Hematopoietic multipotent progenitor cell treated with erythropoietin and hydrocortisone succinate and interleukin-3 and kit ligand, for 4 days (in vitro differentiated cells): ENCODE data around the gene EPB41.
"Not testable (repeated sequence)": the region's sequence is repeated elsewhere in the genome, so short reads cannot be mapped to it uniquely, and the experiment has no call there.

Experiments
- DNase-seq: peaks from one replicate; pipeline ENCODE4 v3.0.0-alpha.2; 2015

EPB41 gene

DNA sequence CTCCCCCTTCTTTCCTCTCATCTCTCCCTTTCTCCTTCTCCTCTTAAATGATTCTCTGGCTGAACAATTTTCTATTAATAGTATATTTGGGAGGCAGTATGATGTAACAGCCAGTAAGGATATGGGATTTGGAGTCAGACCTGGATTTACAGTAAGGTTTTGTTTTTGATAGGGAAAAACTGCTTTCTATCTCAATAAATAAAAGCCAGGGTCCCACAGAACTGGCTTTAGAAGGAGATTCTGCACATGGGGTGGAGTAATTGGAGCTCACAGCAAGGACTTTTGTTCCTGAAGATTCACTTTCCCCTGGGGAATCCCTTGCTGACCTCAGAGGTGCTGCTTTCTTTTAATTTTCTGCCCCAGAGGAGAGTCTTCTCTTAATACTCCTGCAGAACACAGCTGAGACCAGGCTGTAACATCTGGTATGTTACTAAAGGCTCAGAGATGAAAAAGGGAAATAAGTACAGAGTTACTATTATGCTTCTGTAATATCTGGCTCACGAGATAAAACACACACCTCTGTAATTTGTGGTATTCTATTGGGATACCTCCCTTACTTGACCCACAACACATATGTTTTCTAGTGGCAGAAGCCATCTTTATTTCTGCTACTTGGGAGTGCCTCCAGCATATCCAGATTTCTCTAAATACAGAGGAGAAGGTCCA lies 13.4 kb downstream of the EPB41 start:
- DNase-seq, result peak; percentile 83

DNA sequence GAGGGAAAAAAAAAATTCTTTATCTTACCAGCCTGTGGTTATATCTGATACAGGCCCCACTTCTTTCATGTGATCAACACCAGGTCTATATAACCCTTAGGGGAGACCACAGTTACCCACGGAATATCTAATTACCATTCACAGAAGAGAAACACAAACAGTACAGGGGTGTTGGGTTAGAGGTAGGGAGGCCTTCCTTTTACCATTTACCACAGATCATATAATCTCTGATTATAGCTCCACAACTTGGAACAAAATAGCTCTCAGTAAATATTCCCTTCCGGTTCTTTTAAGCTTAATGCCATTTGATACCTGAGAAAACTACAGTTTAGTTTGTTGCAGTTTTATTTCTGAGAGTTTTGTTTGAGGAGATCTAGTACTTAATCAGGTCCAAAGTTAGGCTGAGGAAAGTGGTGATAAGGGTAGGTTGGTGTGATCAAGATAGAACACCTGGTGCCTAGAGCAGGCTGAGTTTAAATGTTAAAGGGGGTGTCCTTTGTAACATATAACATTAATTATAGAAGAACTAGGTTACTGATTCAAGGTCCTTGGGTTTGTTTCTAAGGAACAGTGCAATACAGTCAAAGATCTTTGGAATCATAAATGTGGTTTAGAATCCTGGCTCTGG lies 14.1 kb downstream of the EPB41 start:
- DNase-seq, result peak; percentile 39

DNA sequence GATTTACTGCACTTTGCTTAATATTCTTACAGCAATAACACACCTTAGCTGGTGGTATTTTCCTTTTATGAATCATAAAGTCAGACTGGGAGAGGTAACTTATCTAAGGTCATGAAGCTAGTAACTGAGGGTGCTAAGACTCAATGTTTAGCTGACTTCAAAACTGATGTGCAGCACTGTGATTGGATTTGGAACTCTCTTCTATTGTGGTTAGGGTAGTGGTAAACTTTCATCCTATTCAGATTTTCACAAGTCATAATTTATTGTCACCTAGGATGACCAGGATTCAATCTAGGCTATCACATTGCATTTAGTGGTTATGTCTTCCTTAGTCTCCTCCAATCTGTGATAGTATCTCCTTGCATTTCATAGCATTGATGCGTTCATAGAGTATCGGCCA lies 18.9 kb downstream of the EPB41 start:
- no peak for DNase-seq

DNA sequence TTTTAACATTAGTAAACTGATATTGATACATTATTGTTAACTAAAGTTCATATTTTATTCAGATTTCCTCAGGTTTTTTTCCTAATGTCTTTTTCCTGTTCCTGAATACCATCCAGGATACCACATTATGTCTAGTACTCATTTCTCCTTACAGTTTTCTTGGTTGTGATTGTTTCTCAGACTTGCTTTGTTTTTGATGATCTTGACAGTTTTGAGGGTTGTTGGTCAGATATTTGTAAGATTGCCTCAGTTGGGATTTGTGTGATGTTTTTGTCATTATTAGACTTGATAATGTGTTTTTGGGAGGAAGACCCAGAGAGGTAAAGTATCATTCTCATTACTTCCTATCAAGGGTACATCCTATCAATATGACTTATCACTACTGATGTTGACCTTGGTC lies 19.5 kb downstream of the EPB41 start:
- DNase-seq, result no peak

DNA sequence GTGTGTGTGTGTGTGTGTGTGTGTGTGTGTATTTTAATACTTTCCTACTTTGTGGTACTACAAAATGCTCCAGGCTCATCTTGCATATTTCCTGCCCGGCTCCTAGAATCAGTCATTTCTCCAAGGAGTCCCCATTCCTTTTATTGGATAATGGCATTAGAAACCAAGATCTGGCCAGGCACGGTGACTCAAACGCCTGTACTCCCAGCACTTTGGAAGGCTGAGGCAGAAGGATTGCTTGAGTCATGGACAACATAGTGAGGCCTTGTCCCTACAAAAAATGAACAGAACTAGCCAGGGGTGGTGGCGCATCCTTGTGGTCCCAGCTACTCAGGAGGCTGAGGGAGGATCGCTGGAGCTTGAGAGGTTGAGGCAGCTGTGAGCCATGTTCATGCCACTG lies 20.3 kb downstream of the EPB41 start:
- no peak for DNase-seq

- DNase-seq, result no peak
Measured at GRCh38 chr1:28935293-28935692, 20.9 kb downstream of the EPB41 start.

GRCh38 chr1:28936094-28936493 lies 21.7 kb downstream of the EPB41 start:
- DNase-seq, result peak; percentile 48

DNA sequence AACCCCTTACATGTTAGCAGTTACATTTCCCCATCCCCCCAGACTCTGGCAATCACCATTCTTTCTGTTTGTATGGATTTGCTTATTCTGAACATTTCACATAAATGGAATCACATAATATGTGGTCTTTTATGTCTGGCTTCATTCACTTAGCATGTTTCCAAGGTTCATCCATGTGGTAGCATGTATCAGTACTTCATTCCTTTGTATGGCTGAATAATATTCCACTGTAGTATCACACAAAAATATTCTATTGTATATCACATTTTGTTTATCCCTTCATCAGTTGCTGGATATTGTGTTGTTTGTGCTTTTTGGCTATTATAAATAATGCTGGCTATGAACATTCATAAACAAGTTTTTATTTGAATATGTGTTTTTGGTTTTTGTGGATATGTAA lies 22.2 kb downstream of the EPB41 start:
- no peak for DNase-seq

GRCh38 chr1:28943581-28943980 lies 29.2 kb downstream of the EPB41 start:
- DNase-seq, result not testable (repeated sequence)

GRCh38 chr1:28950006-28950405 lies 35.6 kb downstream of the EPB41 start:
- DNase-seq, result no peak

DNA sequence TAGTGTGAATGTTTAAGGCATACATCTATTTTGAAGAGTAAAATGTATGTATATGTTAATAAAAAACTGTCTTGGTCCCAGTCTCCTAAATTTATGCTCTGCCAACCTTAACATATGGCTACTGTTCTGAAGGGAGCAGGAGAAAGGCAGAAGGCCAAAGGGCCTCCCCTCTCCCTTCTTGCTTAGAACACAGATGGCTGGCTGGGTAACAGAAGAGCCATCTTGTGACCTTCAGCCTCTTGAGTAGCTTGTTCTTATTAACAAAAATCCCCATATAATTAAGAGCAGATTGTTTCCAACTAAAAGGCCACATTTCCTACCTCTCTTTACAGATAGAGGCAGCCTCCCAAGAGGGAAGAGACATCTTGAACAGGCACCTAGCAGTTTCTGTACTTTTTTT lies 36.1 kb downstream of the EPB41 start:
- no peak for DNase-seq

DNA sequence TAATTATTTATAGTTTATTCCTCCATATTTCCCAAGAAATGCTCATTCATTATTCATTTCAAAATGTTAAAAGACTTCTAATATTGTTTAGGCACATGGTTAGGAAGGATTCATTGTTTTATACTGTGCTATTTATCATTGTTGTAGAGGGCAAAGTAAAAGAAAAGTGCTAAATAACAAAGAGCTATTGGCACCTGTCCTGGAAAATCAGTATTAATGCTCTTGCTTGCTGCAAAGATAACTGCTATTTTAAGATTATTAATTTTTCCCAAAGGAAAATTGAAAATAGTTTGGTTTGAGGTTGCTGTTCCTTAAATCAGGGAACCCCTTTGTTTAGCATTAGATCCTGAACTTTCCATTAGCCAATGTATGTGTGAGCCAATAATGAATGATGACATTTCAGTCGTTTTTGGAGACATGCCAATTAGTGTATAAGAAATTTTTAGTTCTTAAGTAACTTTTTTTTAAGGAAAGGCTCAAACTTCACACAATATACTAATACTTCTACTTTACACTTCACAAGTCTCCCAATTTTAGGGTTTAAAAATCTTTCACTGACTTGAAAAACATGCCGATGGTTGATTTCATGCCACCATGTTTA lies 39.9 kb downstream of the EPB41 start:
- no peak for DNase-seq

GRCh38 chr1:28956038-28956464 lies 41.7 kb downstream of the EPB41 start:
- no peak for DNase-seq

- not testable (repeated sequence) for DNase-seq
Measured at GRCh38 chr1:28962114-28962831, 47.9 kb downstream of the EPB41 start.

- no peak for DNase-seq
Measured at GRCh38 chr1:28965271-28965870, 51.0 kb downstream of the EPB41 start.

DNA sequence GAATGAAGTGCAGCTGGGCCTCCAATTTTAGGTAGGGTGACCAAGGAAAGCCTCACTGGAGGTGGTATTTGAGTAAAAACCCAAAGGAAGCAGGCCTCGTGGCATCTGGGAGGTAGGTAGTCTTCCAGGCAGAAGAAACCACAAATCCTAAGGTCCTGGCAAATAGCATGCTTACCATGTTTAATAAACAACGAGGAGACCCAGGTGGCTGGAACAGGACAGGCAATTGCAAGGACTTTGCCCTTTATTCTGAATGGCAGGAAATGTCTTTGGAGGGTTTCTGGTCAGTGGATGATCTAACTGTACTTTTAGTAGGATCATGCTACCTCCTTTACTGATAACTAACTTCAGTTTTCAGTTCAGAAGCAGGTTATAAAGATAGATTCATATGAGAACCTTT lies 52.2 kb downstream of the EPB41 start:
- no peak for DNase-seq

DNA sequence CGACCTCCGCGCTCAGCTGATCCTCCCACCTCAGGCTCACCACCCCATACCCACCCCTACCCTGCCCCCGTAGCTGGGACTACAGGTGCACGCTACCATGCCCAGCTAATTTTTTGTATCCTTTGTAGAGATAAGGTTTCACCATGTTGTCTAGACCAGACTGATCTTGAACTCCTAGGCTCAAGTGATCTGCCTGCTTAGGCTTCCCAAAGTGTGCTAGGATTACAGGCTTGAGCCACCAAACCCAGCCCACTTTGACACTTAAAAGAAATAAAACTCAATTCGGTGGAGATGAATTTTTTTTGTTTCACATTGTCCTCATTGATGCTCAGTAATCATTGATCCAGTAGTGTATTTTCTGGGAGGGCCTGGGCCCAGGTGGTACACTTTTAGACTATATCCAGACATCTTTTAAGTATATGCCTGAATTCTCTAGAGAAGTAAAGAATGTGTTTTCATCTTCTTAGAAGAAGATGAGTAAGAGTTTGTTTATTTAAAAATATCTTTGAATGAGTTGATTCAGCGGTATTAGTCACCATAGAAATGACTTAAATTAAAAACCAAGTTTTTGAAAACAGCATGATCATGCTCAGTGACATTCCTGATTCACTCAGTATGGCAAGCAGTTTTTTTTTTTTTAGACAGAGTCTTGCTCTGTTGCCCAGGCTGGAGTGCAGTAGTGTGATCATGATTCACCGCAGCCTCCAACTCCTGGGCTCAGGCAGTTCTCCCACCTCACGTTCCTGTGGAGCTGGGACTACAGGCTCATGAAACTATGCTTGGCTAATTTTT lies 57.8 kb downstream of the EPB41 start:
- no peak for DNase-seq

DNA sequence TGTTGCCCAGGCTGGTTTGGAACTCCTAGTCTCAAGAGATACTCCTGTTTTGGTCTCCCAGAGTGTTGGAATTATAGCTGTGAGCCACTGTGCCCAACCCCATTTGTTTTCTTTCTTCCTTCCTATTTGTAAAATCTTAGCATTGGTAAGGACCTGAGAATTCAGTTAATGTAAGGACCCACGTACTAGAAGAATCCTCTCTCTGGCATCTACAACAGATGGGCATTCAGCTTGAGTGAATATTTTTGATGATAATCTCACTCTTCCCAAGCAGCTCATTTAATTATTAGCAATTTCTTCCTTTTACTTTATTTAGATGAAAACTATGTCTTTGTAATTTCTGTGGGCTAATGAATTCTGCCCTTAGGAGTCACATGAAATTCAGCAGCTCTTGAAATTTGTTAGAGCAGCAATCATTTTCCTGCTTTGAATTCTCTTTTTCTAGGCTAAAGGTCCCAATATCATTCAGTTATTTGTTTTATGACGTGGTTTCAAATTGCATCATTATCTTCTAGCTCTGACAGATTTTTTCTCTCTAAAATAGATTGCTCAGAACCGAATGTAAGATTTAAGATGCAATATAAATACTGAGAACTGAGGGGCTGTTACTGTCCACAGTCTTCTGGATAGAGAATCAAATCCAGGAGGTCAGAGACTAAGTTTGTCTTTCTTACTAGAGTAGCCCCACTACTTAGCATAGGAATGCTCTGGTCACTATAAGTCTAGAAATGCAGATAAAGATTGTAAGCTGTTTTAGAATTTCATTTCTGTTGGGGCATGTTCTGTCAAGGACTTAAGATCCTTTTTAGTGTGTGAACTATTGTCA lies 59.4 kb downstream of the EPB41 start:
- DNase-seq, result no peak

DNA sequence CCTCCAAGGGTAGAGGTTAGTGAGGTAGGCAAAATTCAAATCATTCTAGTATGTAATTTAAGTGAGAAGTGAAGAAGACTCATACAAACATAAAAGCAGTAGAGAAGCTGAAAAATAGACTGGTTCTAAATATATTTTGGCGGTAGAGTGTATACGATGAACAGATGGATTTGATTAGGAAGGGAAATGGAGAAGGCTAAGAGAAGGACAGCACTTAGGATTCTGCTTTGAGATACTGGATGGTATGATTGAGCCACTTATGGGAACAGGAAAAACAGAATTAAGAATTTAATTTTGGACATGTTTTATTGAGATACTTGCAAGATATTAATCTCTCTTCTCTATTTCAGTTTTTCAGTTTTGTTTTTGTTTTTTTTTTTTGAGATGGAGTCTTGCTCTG lies 60.1 kb downstream of the EPB41 start:
- no peak for DNase-seq

- DNase-seq, result no peak
Measured at GRCh38 chr1:28976248-28976647, 61.9 kb downstream of the EPB41 start.

DNA sequence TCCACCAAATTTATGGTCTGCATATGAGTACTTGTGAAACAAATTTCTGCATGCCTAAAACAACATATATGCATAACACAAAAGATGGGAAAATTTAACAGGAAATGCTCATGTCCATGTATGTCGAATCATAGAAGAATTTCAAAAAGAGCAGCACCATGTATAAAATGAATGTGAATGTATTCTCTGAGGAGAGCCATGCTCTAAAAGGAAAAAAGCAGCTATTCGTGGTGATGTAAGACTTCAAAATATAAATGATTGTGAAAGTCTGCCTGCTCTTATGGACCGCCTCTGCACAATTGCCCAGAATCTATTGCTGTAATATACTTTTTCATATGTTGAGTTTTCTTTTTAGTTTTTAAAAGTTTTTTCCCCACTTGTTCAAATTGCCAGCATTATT lies 66.8 kb downstream of the EPB41 start:
- DNase-seq, result no peak

GRCh38 chr1:28982198-28982597 lies 67.8 kb downstream of the EPB41 start:
- no peak for DNase-seq
